GM12878 (cell line): ENCODE data around the gene OR11H6. TPM values are rescaled to one million over a fixed set of nuclear protein-coding genes. Genes with fewer than 3 reads are reported as not detected.

Source experiments
- ATAC-seq: fragments of 200-7000 bp; cut with Tn5 transposase; 3 replicates; pipeline ENCODE4 v1.9.1; 2020; ENCODE audit warnings: mild to moderate bottlenecking, moderate library complexity
- BruUV-seq: library from RNA; stranded (reverse); fragments of 400-500 nt; replicated peaks from 2 replicates; lab custom pipeline; 2021; lab: Mats Ljungman, UMichigan
- CTCF ChIA-PET: fragments of 300-600 bp; sonication (Branson Sonifier 250); formaldehyde crosslinking; extraction: SDS; loops from one replicate; lab custom pipeline; 2021; ENCODE audit warnings: inconsistent platforms; lab: Yijun Ruan, JAX
- POLR2A ChIA-PET: fragments of 350-600 bp; formaldehyde crosslinking; extraction: SDS; loops from one replicate; lab custom pipeline; 2021; ENCODE audit warnings: inconsistent platforms; lab: Charles Lee
- RAD21 ChIA-PET: fragments of 300-600 bp; sonication (Branson Sonifier 250); formaldehyde crosslinking; loops from one replicate; lab custom pipeline; 2023; ENCODE audit warnings: antibody characterized with exemption; ENCODE audit not compliant: unreplicated experiment; lab: Charles Lee
- SMC1A ChIA-PET: fragments of 300-600 bp; sonication (Branson Sonifier 250); formaldehyde crosslinking; loops from one replicate; lab custom pipeline; 2023; ENCODE audit not compliant: unreplicated experiment, uncharacterized antibody; lab: Charles Lee
- DNase-seq: peaks from one replicate; pipeline ENCODE4 v3.0.0-alpha.2; 2011; ENCODE audit warnings: low read depth, low spot score
- FAIRE-seq: peaks from 3 replicates; lab custom pipeline; 2011; peaks lifted over from hg19 to GRCh38; lab: Jason Lieb, UNC
- H2AFZ ChIP-seq: 2 replicates; pipeline ENCODE4 v1.6.0; 2011; ENCODE audit warnings: low read depth, low read length, control low read depth; ENCODE audit not compliant: control insufficient read depth
- H3K27ac ChIP-seq: 2 replicates; pipeline ENCODE4 v1.5.1; 2011; ENCODE audit warnings: control low read depth; ENCODE audit not compliant: control insufficient read depth, insufficient read depth
- H3K27me3 ChIP-seq, 2 experiments: replicated peaks in 1 of 2; 2 replicates each; pipeline versions ENCODE4 v1.6.0 to v1.6.1; 2011; ENCODE audit warnings: low read length in 1 of 2; ENCODE audit not compliant: control insufficient read depth in 2 of 2, insufficient read depth in 2 of 2
- H3K36me3 ChIP-seq, 2 experiments: 2 replicates each; pipeline ENCODE4 v1.5.1; 2011; ENCODE audit warnings: low read length in 1 of 2; ENCODE audit not compliant: control insufficient read depth in 2 of 2, insufficient read depth in 2 of 2
- H3K4me1 ChIP-seq: 2 replicates; pipeline ENCODE4 v1.6.1; 2011; ENCODE audit warnings: mild to moderate bottlenecking, low read length, moderate library complexity, mixed read lengths; ENCODE audit not compliant: control insufficient read depth, insufficient read depth
- H3K4me2 ChIP-seq: 2 replicates; pipeline ENCODE4 v1.6.0; 2011; ENCODE audit warnings: control low read depth; ENCODE audit not compliant: control insufficient read depth, insufficient read depth
- H3K4me3 ChIP-seq: fragments of 200-600 bp; sonication (generic); 2 replicates; pipeline ENCODE4 v1.5.1; 2016
- H3K79me2 ChIP-seq: 2 replicates; pipeline ENCODE4 v1.6.0; 2011; ENCODE audit warnings: low read length; ENCODE audit not compliant: control insufficient read depth, insufficient read depth
- H3K9ac ChIP-seq: 2 replicates; pipeline ENCODE4 v1.8.0; 2011; ENCODE audit warnings: low read length, control low read depth, mixed read lengths; ENCODE audit not compliant: control insufficient read depth, insufficient read depth
- H3K9me3 ChIP-seq: replicated peaks from 3 replicates; pipeline ENCODE4 v1.5.1; 2011; ENCODE audit warnings: mild to moderate bottlenecking, low read length; ENCODE audit not compliant: control insufficient read depth, insufficient read depth
- H4K20me1 ChIP-seq: 2 replicates; pipeline ENCODE4 v1.6.0; 2011; ENCODE audit not compliant: control insufficient read depth, insufficient read depth
- ETV6 ChIP-seq, 2 experiments: fragments of 450-650 bp in 1 of 2; IDR thresholded peaks in 1 of 2; conservative IDR thresholded peaks in 1 of 2; 2 replicates each; pipeline ENCODE4 v1.6.1; 2014; ENCODE audit warnings: antibody characterized with exemption in 1 of 2, borderline replicate concordance in 1 of 2, low read depth in 1 of 2, mild to moderate bottlenecking in 1 of 2, moderate library complexity in 1 of 2
- PAX8 ChIP-seq: fragments of 450-650 bp; IDR thresholded peaks from 2 replicates; pipeline ENCODE4 v1.6.1; 2017; ENCODE audit warnings: mild to moderate bottlenecking, moderate library complexity
- SMAD5 ChIP-seq: IDR thresholded peaks from 2 replicates; pipeline ENCODE4 v1.6.1; 2016; ENCODE audit warnings: antibody characterized with exemption, low read depth
- TAF1 ChIP-seq: IDR thresholded peaks from 2 replicates; pipeline ENCODE4 v1.6.1; 2011; ENCODE audit warnings: mild to moderate bottlenecking, low read depth, low read length, borderline replicate concordance
- ZNF622 ChIP-seq: fragments of 450-650 bp; IDR thresholded peaks from 2 replicates; pipeline ENCODE4 v1.6.1; 2017; ENCODE audit warnings: mild to moderate bottlenecking, inconsistent platforms
- WGBS: methylation state at CpG from one replicate; pipeline ENCODE4 v1.1.6; 2016; ENCODE audit warnings: low lambda C conversion rate; ENCODE audit not compliant: insufficient replicate concordance, insufficient coverage; ENCODE audit errors: missing lambda C conversion rate; 5-methylcytosine and 5-hydroxymethylcytosine counted together
- in situ Hi-C: fragments of 300-500 bp; cut with MboI; formaldehyde crosslinking; loops from 9 replicates; pipeline ENCODE4 v1.14.3; 2018; ENCODE audit warnings: mixed read lengths
- intact Hi-C: fragments of 100-400 bp; cut with micrococcal nuclease; formaldehyde crosslinking; loops from one replicate; pipeline ENCODE4 v1.14.2; 2022; ENCODE audit not compliant: unreplicated experiment
- polyA plus RNA-seq, 11 experiments: library from polyadenylated mRNA; depleted of rRNA in 4 of 11; unstranded in 6 of 11; stranded (reverse) in 5 of 11; fragments of >200 nt; fragmentation: Nextera tagmentation in 4 of 11; fragmentation: Illumina TruSeq in 1 of 11; extraction: Ambion mirVana in 4 of 11; extraction: Trizol in 1 of 11; gene quantifications; 1 replicate in 1 of 11; 2 replicates in 10 of 11; pipeline versions ENCODE4 v1.2.1 to v1.2.3, GENCODE V29; 2011 to 2016; ENCODE audit warnings: inconsistent platforms in 2 of 11, missing spikeins in 2 of 11, low read depth in 1 of 11
- total RNA-seq, 4 experiments: library from RNA; depleted of rRNA in 3 of 4; stranded (reverse); fragments of >200 nt in 3 of 4; fragmentation: Illumina TruSeq in 1 of 4; extraction: Trizol in 1 of 4; gene quantifications; 2 replicates each; pipeline versions ENCODE4 v1.2.1 to v1.2.3, GENCODE V29; 2013 to 2021
- TF ChIP-seq, protein P1 (sequence below): fragments of 450-650 bp; IDR thresholded peaks from 2 replicates; pipeline ENCODE4 v1.6.1; 2017; ENCODE audit warnings: mild to moderate bottlenecking, low read depth, inconsistent platforms; ENCODE audit not compliant: poor library complexity, severe bottlenecking

The OR11H6 gene
- total and polyA plus RNA-seq, 10 of the 15 experiments (the other 5 are each of a cell fraction or from before 2014, with no cell fraction given), result not detected

DNA sequence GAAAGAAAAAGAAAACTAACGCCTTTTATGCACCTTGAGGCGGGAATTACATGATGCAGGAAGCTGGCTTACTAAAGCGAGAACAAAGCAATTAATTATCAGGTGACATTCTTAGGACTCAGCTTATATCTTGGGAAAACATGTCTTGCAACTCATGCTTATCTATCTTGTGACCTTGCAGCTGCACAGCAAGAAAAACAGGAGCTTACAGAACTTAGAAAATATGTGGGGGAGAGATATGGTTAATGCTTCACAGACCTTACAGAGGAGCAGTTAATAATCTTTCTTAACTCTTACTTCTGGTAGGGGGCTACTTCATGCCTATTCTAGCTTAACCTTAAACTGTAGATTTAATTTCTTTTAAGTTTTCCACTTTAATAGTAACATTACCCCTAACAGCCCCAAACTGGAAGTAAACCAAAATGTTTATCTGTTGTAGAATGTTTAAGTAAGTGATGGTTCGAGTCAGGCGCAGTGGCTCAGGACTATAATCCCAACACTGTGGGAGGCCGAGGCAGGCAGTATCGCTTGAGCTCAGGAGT is 46.0 kb upstream of the OR11H6 start:
- H3K9me3 ChIP-seq, result no peaks in the 10 kb centered on the region
- intact Hi-C loops (no loop called here), in situ Hi-C loops (no loop called here)
- H3K4me2 ChIP-seq, result no peak overlapping the region
- no peak overlapping the region for H3K9ac ChIP-seq
- no peaks in the 10 kb centered on the region; a peak in 1 of 4 replicates for H3K27me3 ChIP-seq
- no TSS peak for BruUV-seq
- no peak overlapping the region for H3K4me3 ChIP-seq
- DNase-seq, result no peak
- RAD21 ChIA-PET, result no interaction called here
- no peak for FAIRE-seq
- no peak for ATAC-seq
- H3K36me3 ChIP-seq, result no peaks in the 10 kb centered on the region
- H2AFZ ChIP-seq, result no peak overlapping the region
- WGBS, result 36% methylated on average over 7 of the region's 7 CpGs
- H4K20me1 ChIP-seq, result no peaks in the 10 kb centered on the region
- no peaks in the 10 kb centered on the region for H3K4me1 ChIP-seq
- SMC1A ChIA-PET, result no interaction called here
- no peak overlapping the region for H3K27ac ChIP-seq
- CTCF ChIA-PET, result no interaction called here
- TF ChIP-seq ETV6 (conservative IDR thresholded peaks at IDR 0.05 in 1 of 2, IDR thresholded peaks at IDR 0.05 in 1 of 2; ENCODE audit: borderline replicate concordance in 1 of 2, low read depth in 1 of 2) (no peak), PAX8 (no peak), ZNF622 (no peak), SMAD5 (no peak), TAF1 (no peak)
- TF ChIP-seq, protein P1, sequence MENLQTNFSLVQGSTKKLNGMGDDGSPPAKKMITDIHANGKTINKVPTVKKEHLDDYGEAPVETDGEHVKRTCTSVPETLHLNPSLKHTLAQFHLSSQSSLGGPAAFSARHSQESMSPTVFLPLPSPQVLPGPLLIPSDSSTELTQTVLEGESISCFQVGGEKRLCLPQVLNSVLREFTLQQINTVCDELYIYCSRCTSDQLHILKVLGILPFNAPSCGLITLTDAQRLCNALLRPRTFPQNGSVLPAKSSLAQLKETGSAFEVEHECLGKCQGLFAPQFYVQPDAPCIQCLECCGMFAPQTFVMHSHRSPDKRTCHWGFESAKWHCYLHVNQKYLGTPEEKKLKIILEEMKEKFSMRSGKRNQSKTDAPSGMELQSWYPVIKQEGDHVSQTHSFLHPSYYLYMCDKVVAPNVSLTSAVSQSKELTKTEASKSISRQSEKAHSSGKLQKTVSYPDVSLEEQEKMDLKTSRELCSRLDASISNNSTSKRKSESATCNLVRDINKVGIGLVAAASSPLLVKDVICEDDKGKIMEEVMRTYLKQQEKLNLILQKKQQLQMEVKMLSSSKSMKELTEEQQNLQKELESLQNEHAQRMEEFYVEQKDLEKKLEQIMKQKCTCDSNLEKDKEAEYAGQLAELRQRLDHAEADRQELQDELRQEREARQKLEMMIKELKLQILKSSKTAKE, result no peak
- POLR2A ChIA-PET, result no interaction called here
- no peaks in the 10 kb centered on the region for H3K79me2 ChIP-seq
